Measurements from ENCODE around the gene THBS4.

Gene THBS4

DNA sequence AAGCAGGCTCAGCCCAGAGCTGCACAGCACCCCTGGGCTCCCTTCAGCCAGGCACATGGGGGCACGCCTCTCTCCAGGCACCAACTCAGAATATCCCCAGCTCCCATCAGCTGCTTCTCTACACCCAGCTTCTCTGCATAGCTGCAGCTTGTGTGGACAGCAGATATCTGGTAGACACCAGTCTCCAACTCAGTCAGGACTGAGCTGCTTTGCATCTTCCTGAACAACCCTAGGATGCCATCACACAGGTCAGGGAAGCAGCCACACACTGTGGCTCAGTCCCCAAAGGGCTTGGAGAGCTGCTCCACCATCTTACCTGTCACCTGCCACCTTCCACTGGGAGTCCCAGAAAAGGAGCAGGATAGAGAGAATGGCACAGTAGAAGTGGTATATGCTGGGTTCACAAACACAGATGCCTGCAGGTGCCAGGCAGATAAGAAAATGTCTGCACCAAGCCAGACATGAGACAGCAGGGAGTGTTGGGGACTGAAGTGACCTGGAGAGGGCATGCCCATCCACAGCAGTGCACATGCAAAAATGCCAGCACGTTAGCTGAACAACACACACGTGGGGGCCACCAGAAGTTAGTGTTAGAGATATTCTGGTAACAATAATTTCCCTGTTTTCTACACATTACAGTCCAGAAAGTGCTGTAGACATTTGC lies 42.0 kb downstream of the THBS4 start:
- no peak overlapping the region for H3K4me3 ChIP-seq (ENCODE audit: control insufficient read depth, low read depth, low read length)
- DNase-seq (ENCODE audit: low read depth): no peak
- TF ChIP-seq, protein P1, sequence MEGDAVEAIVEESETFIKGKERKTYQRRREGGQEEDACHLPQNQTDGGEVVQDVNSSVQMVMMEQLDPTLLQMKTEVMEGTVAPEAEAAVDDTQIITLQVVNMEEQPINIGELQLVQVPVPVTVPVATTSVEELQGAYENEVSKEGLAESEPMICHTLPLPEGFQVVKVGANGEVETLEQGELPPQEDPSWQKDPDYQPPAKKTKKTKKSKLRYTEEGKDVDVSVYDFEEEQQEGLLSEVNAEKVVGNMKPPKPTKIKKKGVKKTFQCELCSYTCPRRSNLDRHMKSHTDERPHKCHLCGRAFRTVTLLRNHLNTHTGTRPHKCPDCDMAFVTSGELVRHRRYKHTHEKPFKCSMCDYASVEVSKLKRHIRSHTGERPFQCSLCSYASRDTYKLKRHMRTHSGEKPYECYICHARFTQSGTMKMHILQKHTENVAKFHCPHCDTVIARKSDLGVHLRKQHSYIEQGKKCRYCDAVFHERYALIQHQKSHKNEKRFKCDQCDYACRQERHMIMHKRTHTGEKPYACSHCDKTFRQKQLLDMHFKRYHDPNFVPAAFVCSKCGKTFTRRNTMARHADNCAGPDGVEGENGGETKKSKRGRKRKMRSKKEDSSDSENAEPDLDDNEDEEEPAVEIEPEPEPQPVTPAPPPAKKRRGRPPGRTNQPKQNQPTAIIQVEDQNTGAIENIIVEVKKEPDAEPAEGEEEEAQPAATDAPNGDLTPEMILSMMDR (conservative IDR thresholded peaks at IDR 0.05; ENCODE audit: control insufficient read depth, insufficient read depth, low read depth, low read length): no peak

DNA sequence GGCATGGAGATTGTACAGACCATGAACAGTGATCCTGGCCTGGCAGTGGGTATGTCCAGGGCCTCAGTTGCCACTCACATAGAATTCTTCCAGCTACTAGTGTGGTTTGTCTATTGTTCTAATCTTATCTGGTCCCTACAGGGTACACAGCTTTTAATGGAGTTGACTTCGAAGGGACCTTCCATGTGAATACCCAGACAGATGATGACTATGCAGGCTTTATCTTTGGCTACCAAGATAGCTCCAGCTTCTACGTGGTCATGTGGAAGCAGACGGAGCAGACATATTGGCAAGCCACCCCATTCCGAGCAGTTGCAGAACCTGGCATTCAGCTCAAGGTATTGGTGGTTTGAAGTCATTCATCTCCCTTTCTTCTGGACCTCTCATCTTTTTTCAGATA lies 43.8 kb downstream of the THBS4 start:
- TF ChIP-seq, protein P1 (conservative IDR thresholded peaks at IDR 0.05; ENCODE audit: control insufficient read depth, insufficient read depth, low read depth, low read length): no peak

DNA sequence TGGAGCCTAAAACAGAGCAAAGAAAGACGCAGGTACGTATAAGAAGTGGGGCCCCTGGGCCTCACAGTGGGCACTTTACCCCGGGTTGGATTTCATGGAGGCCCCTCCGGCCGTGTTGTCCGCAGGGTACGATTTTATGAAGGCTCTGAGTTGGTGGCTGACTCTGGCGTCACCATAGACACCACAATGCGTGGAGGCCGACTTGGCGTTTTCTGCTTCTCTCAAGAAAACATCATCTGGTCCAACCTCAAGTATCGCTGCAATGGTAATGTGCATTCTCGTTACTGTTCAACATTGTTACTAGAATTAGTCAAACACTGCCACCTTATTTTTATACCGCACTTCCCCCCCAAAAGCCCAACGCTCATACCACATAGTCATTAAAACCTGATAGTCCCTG lies 47.1 kb downstream of the THBS4 start:
- no peak for DNase-seq (ENCODE audit: low read depth)
- TF ChIP-seq, protein P1 (conservative IDR thresholded peaks at IDR 0.05; ENCODE audit: control insufficient read depth, insufficient read depth, low read depth, low read length): no peak
- peak overlapping the region; percentile 13 for H3K4me3 ChIP-seq (ENCODE audit: control insufficient read depth, low read depth, low read length)

More for the DNA sequence above, 43.8 kb downstream of the THBS4 start:
- no peak overlapping the region for H3K4me3 ChIP-seq (ENCODE audit: control insufficient read depth, low read depth, low read length)
- no peak for DNase-seq (ENCODE audit: low read depth)

DNA sequence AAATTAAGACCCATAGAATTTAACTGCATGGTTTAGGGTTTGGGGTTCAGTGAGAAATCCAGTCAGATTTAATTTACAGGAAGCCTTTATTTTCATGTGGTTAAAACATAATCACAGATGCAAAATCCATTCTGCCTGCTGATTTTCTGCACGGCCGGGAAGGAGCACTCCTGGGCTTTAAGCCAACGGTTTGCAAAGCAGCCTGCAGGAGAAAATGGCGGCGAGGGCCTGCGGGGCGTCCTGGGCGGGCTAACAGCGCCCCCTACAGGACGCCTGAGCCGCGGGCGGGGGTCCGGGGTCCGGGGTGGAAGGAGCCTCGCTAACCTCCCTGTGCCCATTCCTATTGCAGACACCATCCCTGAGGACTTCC lies 47.6 kb downstream of the THBS4 start:
- TF ChIP-seq, protein P1 (conservative IDR thresholded peaks at IDR 0.05; ENCODE audit: control insufficient read depth, insufficient read depth, low read depth, low read length): peak; percentile 62
- peak; percentile 75 for DNase-seq (ENCODE audit: low read depth)
- peak overlapping the region; percentile 50 for H3K4me3 ChIP-seq (ENCODE audit: control insufficient read depth, low read depth, low read length)

DNA sequence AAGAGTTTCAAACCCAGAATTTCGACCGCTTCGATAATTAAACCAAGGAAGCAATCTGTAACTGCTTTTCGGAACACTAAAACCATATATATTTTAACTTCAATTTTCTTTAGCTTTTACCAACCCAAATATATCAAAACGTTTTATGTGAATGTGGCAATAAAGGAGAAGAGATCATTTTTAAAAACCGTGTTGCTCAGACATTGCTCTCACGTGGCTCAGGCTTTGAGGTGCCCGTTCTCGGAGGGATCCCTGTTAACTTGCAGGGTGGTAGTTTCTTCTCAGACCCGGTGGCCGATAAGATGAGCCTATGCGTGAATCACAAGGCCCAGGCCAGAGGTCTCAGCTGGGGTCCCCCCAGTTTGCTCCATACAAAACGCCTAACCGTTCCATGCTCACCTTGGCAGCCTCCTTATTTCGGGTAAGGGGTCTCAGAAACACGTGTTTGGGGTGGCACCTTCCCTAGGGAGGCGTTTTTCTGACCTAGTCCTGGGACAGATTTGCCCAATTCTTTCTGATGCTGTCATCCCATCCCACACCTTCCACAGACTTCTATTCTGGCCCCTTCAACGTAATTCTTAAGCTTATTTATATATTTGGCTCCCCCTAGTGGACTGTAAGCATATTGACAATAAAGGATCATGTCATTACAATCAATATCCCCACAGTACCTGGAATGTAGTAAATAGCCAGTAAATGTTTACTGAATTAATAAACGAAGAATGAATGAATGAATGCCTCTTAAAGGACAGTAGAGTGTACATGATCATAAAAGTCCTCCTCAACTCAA lies 48.1 kb downstream of the THBS4 start:
- TF ChIP-seq, protein P1 (conservative IDR thresholded peaks at IDR 0.05; ENCODE audit: control insufficient read depth, insufficient read depth, low read depth, low read length): peak; percentile 68
- peak overlapping the region; percentile 50 for H3K4me3 ChIP-seq (ENCODE audit: control insufficient read depth, low read depth, low read length)
- peak; percentile 85 for DNase-seq (ENCODE audit: low read depth)

DNA sequence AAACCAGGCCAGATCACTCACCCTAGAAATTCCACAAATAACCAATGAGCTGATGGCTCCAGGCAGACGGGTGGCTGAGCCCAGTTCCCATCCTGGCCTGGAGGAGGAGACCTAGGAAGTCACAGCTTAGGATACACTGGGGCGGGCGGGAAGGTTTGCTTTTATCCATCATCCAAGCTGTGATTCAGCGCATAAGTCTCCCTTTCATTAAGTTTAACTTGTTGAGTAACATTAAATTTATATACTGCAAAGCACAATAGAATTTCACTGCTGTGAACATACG lies 55.7 kb downstream of the THBS4 start:
- no peak overlapping the region for H3K4me3 ChIP-seq (ENCODE audit: control insufficient read depth, low read depth, low read length)
- TF ChIP-seq, protein P1 (conservative IDR thresholded peaks at IDR 0.05; ENCODE audit: control insufficient read depth, insufficient read depth, low read depth, low read length): no peak
- no peak for DNase-seq (ENCODE audit: low read depth)

All from fibroblast of mammary gland (primary cell).